ENCODE measurements around the gene ZNF530. TPM values are rescaled to one million over a fixed set of nuclear protein-coding genes. Genes with fewer than 3 reads are reported as not detected.

Gene ZNF530
- total RNA-seq, 1 experiment from 2014 or later, result 3.8 TPM

- no TSS peak for BruUV-seq (replicated peaks)
- H3K27ac ChIP-seq (ENCODE audit: low read depth, low read length), result no peak overlapping the region
- H3K4me2 ChIP-seq (ENCODE audit: low read length), result no peak overlapping the region
- CTCF ChIA-PET, result no interaction called here
- no peak overlapping the region for H2AFZ ChIP-seq (ENCODE audit: low read depth, low read length, poor library complexity, severe bottlenecking)
- no peaks in the 10 kb centered on the region for H3K79me2 ChIP-seq (ENCODE audit: insufficient read depth, low read length)
- H4K20me1 ChIP-seq (ENCODE audit: insufficient read depth), result no peaks in the 10 kb centered on the region
- POLR2A ChIA-PET, result no interaction called here
- H3K36me3 ChIP-seq (ENCODE audit: control insufficient read depth in 1 of 2, insufficient read depth in 2 of 2, low read length in 2 of 2), result no peaks in the 10 kb centered on the region
- H3K9me2 ChIP-seq (ENCODE audit: insufficient read depth), result no peaks in the 10 kb centered on the region
- no peak overlapping the region for H3K4me3 ChIP-seq (replicated peaks in 1 of 2; ENCODE audit: low read depth in 1 of 2, low read length in 2 of 2)
- ATAC-seq (no peak), DNase-seq (ENCODE audit: low read depth, low spot score) (no peak)
- TF ChIP-seq JUND (IDR thresholded peaks at IDR 0.05) (no peak), YY1 (IDR thresholded peaks at IDR 0.05; ENCODE audit: extremely low read depth, insufficient replicate concordance, low read depth, low read length) (no peak), EZH2 (IDR thresholded peaks at IDR 0.05) (no peak), CTCF (IDR thresholded peaks at IDR 0.05 in 2 of 3, conservative IDR thresholded peaks at IDR 0.05 in 1 of 3; ENCODE audit: borderline replicate concordance in 1 of 3, insufficient read depth in 1 of 3, low read depth in 2 of 3, low read length in 2 of 3) (no peak), SP1 (IDR thresholded peaks at IDR 0.05; ENCODE audit: low read depth) (no peak), ZBTB33 (IDR thresholded peaks at IDR 0.05; ENCODE audit: extremely low read depth, insufficient replicate concordance, low read length) (no peak)
- TF ChIP-seq, protein P1, sequence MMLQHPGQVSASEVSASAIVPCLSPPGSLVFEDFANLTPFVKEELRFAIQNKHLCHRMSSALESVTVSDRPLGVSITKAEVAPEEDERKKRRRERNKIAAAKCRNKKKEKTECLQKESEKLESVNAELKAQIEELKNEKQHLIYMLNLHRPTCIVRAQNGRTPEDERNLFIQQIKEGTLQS (IDR thresholded peaks at IDR 0.05), result no peak
- no peaks in the 10 kb centered on the region for H3K27me3 ChIP-seq (ENCODE audit: insufficient read depth, low read length)
- no peak overlapping the region for H3K9ac ChIP-seq (ENCODE audit: low read length)
- intact Hi-C loops (cut with micrococcal nuclease), result no loop called here
- H3K9me3 ChIP-seq (ENCODE audit: control insufficient read depth in 1 of 2, insufficient read depth in 1 of 2, low read depth in 1 of 2, low read length in 2 of 2), result peaks cover 3 to 36% of the 10 kb centered on the region in 2 experiments; a peak in 2 of 4 replicates
- H3K4me1 ChIP-seq (ENCODE audit: control insufficient read depth in 1 of 2, insufficient read depth in 2 of 2, low read length in 2 of 2), result no peaks in the 10 kb centered on the region
- RAD21 ChIA-PET (ENCODE audit: low non-redundant PET in 1 of 2, low total read pairs in 2 of 2, uncharacterized antibody in 2 of 2, unreplicated experiment in 2 of 2), result no interaction called here
These were observed 42.0 kb upstream of the ZNF530 start for GRCh38 chr19:57557659-57558058.

Data from HCT116 (cell line).